BLaER1 treated with 17β-estradiol and CSF1 and Interleukin-3, amounts not matched to agents 10 nM and 100 nM (cell line): ENCODE results near the gene ARRB1.

ENCODE experiments used
- H3K27ac ChIP-seq, 11 experiments: shearing (Covaris generic); formaldehyde crosslinking; 2 replicates each; pipeline ENCODE4 v1.8.1; 2022
- H3K27me3 ChIP-seq, 11 experiments: shearing (Covaris generic); formaldehyde crosslinking; 2 replicates each; pipeline ENCODE4 v1.8.1; 2022
- H3K36me3 ChIP-seq, 11 experiments: shearing (Covaris generic); formaldehyde crosslinking; 2 replicates each; pipeline ENCODE4 v1.8.1; 2022
- H3K4me1 ChIP-seq, 10 experiments: shearing (Covaris generic); formaldehyde crosslinking; 2 replicates each; pipeline ENCODE4 v1.8.1; 2022
- H3K4me2 ChIP-seq, 11 experiments: shearing (Covaris generic); formaldehyde crosslinking; 2 replicates each; pipeline ENCODE4 v1.8.1; 2022
- H3K4me3 ChIP-seq, 10 experiments: shearing (Covaris generic); formaldehyde crosslinking; 2 replicates each; pipeline ENCODE4 v1.8.1; 2022
- H3K9ac ChIP-seq, 11 experiments: shearing (Covaris generic); formaldehyde crosslinking; 2 replicates each; pipeline ENCODE4 v1.8.1; 2022
- H3K9me3 ChIP-seq, 11 experiments: shearing (Covaris generic); formaldehyde crosslinking; replicated peaks in 1 of 11; 2 replicates each; pipeline ENCODE4 v1.8.1; 2022
- H4K20me1 ChIP-seq, 11 experiments: shearing (Covaris generic); formaldehyde crosslinking; 2 replicates each; pipeline ENCODE4 v1.8.1; 2022
- Cebpa-rat ChIP-seq, 11 experiments: shearing (Covaris generic); IDR thresholded peaks; 2 replicates each; pipeline ENCODE4 v1.8.1; 2022

Gene ARRB1

DNA sequence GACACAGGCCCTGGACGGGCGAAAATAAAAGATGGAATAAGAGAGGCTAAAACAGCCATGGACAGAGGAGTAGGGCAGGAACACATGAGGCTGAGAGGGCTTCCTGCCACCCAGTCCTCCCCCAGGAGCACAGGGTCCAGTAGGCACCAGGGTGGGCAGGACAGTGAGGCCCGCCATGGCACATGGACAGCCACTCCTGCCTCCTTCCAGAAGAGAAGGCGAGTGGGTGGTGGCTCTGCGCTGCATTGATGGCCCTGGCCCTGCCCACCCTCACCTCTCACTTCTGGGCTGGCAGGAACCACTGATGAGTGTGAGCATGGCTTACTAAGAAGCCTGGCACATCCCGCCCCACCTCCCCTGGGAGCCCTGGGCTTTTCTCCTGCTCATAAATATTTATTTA, 59.7 kb downstream of the ARRB1 start:
- Histone ChIP-seq H3K4me1 (peaks cover 58 to 72% (median 63%) of the 10 kb centered on the region in 10 experiments), H3K9me3 (no peaks in the 10 kb centered on the region), H3K9ac (peak overlapping the region in 2 of 11 experiments; percentile 7 to 19; a peak in 2 of 22 replicates), H4K20me1 (peaks cover 48 to 100% (median 98%) of the 10 kb centered on the region in 11 experiments), H3K27ac (peak overlapping the region in 1 of 11 experiments; percentile 4; a peak in 1 of 22 replicates), H3K4me2 (peak overlapping the region; percentile 16 to 59 (median 41); a peak in 20 of 22 replicates), H3K36me3 (peaks cover 25 to 98% (median 67%) of the 10 kb centered on the region in 11 experiments), H3K27me3 (no peaks in the 10 kb centered on the region), H3K4me3 (no peak overlapping the region)
- no peak for TF ChIP-seq Cebpa-rat (IDR thresholded peaks at IDR 0.05)

DNA sequence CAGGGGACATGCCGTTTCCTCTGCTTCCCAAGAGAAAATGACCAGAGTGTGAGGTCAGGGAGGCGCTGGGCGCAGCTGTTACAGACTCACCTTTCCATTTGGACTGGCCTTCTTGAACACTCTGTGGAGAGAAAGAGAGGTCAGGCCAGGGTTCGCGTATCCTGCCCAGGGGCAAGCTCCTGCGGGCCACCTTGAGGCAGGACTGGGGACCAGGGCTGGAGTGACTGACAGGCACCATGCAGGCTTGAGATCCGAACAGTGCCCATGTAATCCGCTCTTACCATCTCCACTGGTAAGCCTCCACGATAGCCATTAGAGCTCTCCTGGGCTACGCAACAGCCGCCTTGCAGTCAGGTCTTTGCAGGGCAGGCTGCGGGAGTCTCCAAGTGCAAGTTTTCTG, 61.5 kb downstream of the ARRB1 start:
- peak overlapping the region in 1 of 11 experiments; percentile 12; a peak in 2 of 22 replicates for H3K27ac ChIP-seq
- TF ChIP-seq Cebpa-rat (IDR thresholded peaks at IDR 0.05), result no peak
- peak overlapping the region in 7 of 11 experiments; percentile 5 to 34 (median 24); a peak in 5 of 22 replicates for H3K9ac ChIP-seq
- H3K4me1 ChIP-seq, result peaks cover 62 to 87% (median 76%) of the 10 kb centered on the region in 10 experiments
- H3K4me3 ChIP-seq, result no peak overlapping the region
- no peaks in the 10 kb centered on the region for H3K9me3 ChIP-seq
- no peaks in the 10 kb centered on the region for H3K27me3 ChIP-seq
- H3K36me3 ChIP-seq, result peaks cover 27 to 98% (median 68%) of the 10 kb centered on the region in 11 experiments
- H4K20me1 ChIP-seq, result peaks cover 48 to 100% (median 92%) of the 10 kb centered on the region in 11 experiments
- peak overlapping the region in 10 of 11 experiments; percentile 16 to 59 (median 46); a peak in 16 of 22 replicates for H3K4me2 ChIP-seq

DNA sequence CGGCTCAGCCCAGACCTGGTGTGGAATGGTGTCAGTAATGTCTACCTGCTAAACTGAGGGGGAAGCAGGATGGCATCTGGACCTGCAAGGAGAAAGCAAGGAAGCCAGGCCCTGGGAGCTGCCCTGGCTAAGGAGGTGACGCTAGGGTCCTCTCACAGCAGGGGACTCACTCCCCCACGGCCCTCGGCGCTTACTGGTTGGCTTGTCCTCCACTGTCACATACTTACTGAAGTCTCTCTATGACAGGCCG, 62.0 kb downstream of the ARRB1 start:
- H3K9ac ChIP-seq, result peak overlapping the region in 3 of 11 experiments; percentile 18 to 34 (median 25); a peak in 1 of 22 replicates
- H3K4me1 ChIP-seq, result peaks cover 62 to 91% (median 81%) of the 10 kb centered on the region in 10 experiments
- peaks cover 31 to 98% (median 68%) of the 10 kb centered on the region in 11 experiments for H3K36me3 ChIP-seq
- H3K4me2 ChIP-seq, result peak overlapping the region in 6 of 11 experiments; percentile 35 to 54 (median 44); a peak in 7 of 22 replicates
- H3K4me3 ChIP-seq, result no peak overlapping the region
- no peak overlapping the region for H3K27ac ChIP-seq
- peaks cover 48 to 100% (median 88%) of the 10 kb centered on the region in 11 experiments for H4K20me1 ChIP-seq
- no peaks in the 10 kb centered on the region for H3K27me3 ChIP-seq
- no peak for TF ChIP-seq Cebpa-rat (IDR thresholded peaks at IDR 0.05)
- no peaks in the 10 kb centered on the region for H3K9me3 ChIP-seq

DNA sequence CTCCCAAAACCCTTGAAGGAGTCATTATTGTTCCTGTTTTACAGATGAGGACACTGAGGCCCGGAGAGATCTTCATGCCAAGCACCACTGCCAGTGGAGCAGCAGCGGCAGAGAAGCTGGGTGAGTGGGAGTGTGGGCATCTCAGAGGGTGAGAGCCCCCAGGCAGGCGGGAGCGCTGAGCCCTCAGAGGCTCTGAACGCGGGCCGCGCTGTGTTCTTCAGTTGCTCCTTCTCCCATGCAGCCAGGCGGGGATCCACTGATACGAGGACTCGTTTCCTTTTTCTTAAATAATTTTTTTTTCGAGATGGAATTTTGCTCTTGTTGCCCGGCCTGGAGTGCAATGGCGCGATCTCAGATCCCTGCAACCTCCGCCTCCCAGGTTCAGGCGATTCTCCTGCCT, 63.9 kb downstream of the ARRB1 start:
- TF ChIP-seq Cebpa-rat (IDR thresholded peaks at IDR 0.05), result no peak
- Histone ChIP-seq H4K20me1 (peaks cover 36 to 100% (median 78%) of the 10 kb centered on the region in 11 experiments), H3K9me3 (no peaks in the 10 kb centered on the region), H3K4me1 (peaks cover 45 to 94% (median 82%) of the 10 kb centered on the region in 10 experiments), H3K9ac (peak overlapping the region in 6 of 11 experiments; percentile 24 to 57 (median 46); a peak in 7 of 22 replicates), H3K27me3 (no peaks in the 10 kb centered on the region), H3K36me3 (peaks cover 40 to 98% (median 73%) of the 10 kb centered on the region in 11 experiments), H3K4me2 (peak overlapping the region in 9 of 11 experiments; percentile 18 to 82 (median 72); a peak in 17 of 22 replicates), H3K4me3 (no peak overlapping the region), H3K27ac (peak overlapping the region in 3 of 11 experiments; percentile 28 to 52 (median 48); a peak in 5 of 22 replicates)

DNA sequence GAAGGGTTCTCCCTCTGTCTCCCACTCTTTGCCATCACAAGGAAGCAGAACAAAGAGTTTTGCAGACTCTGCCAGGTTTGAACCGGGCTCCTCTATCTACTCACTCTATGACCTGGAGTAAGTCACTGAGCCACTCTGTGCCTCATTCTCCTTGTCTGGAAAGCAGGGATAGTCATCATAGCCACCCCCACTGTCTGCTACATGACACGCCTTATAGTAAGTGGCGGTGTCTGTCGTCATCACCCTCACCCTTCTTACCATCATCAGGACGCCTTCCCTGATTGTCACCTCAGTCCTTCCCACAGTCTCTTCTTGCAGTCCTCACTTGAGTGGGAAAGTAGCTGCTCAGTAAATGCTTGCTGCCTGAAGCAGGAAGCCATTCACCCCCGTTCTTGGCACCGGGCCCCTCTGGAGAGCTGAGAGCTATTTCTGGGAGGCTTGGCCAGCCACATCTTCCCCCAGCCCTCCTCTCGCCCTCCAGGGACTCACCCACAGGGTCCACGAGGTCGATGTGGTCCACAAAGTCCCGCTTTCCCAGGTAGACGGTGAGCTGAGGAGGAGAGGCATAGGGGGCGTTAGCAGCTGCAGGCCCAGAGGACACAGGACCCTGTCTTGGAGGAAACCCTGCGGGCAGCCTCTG, 64.5 kb downstream of the ARRB1 start:
- H3K36me3 ChIP-seq, result peaks cover 47 to 98% (median 79%) of the 10 kb centered on the region in 11 experiments
- peaks cover 39 to 94% (median 75%) of the 10 kb centered on the region in 10 experiments for H3K4me1 ChIP-seq
- no peak for TF ChIP-seq Cebpa-rat (IDR thresholded peaks at IDR 0.05)
- H4K20me1 ChIP-seq, result peaks cover 31 to 100% (median 76%) of the 10 kb centered on the region in 11 experiments
- H3K9me3 ChIP-seq, result no peaks in the 10 kb centered on the region
- no peak overlapping the region for H3K4me3 ChIP-seq
- H3K27me3 ChIP-seq, result no peaks in the 10 kb centered on the region
- H3K4me2 ChIP-seq, result peak overlapping the region in 9 of 11 experiments; percentile 18 to 82 (median 72); a peak in 17 of 22 replicates
- H3K9ac ChIP-seq, result peak overlapping the region in 7 of 11 experiments; percentile 5 to 57 (median 42); a peak in 10 of 22 replicates
- H3K27ac ChIP-seq, result peak overlapping the region in 5 of 11 experiments; percentile 28 to 52 (median 45); a peak in 8 of 22 replicates

DNA sequence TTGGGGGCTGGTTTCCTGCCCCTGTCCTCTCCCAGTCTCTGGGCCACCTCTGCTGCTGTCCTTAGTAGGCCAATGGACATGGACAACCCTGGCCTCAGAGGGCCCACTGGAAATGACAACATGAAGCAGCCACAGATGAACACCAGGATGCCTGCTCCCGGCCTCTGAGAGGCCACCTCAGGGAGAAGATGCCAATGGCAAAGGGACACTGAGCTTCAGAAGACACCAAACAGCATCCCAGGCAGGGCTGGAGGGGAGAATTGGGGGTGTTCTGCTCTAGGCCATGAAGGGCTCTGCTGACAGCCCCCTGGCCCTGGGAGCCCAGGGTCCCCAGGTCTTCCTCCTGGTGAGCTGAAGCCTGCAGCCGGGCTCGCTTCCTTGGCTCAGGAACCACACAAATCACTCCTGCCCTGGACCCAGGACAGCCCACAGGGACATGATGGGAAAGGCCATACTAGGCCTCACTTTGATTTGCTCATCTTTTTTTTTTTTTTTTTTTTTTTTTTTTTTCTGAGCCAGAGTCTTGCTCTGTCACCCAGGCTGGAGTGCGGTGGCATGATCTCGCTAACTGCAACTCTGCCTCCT, 65.6 kb downstream of the ARRB1 start:
- no peaks in the 10 kb centered on the region for H3K9me3 ChIP-seq
- peak overlapping the region in 3 of 11 experiments; percentile 74 to 82 (median 78); a peak in 3 of 22 replicates for H3K4me2 ChIP-seq
- H3K27ac ChIP-seq, result no peak overlapping the region
- no peaks in the 10 kb centered on the region for H3K27me3 ChIP-seq
- H3K9ac ChIP-seq, result peak overlapping the region in 1 of 11 experiments; percentile 3; a peak in 1 of 22 replicates
- no peak overlapping the region for H3K4me3 ChIP-seq
- peaks cover 29 to 89% (median 69%) of the 10 kb centered on the region in 10 experiments for H3K4me1 ChIP-seq
- peaks cover 21 to 100% (median 72%) of the 10 kb centered on the region in 11 experiments; a peak in 21 of 22 replicates for H4K20me1 ChIP-seq
- H3K36me3 ChIP-seq, result peaks cover 57 to 100% (median 90%) of the 10 kb centered on the region in 11 experiments
- no peak for TF ChIP-seq Cebpa-rat (IDR thresholded peaks at IDR 0.05)

DNA sequence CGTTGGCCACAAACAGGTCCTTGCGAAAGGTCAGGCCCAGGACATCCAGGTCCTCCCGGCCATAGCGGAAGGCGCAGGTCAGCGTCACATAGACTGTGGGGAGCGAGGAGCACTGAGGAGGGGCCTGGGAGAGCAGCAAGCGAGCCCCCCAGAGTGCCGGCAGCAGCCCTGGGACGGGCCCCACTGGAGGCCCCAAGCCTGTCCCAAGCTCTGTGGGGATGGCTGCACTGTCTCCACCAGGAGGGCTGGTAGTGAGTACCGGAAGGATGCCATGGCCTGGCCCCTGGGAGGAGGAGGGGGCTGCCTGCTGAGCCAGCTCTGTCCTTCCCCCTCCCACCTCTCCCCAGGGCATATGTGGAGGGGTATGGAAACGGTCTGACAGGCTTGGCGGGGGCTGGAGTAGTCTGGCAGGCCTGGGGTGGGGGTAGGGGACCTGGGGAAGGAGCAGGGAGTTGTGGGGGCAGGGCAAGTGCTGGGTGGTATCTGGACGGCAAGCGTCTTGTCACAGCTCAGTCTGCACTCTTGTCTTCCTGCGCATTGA, 68.0 kb downstream of the ARRB1 start:
- Histone ChIP-seq H3K27ac (peak overlapping the region in 5 of 11 experiments; percentile 18 to 48 (median 31); a peak in 7 of 22 replicates), H3K9me3 (no peaks in the 10 kb centered on the region), H3K27me3 (no peaks in the 10 kb centered on the region), H3K36me3 (peaks cover 65 to 100% (median 91%) of the 10 kb centered on the region in 11 experiments), H3K9ac (peak overlapping the region in 7 of 11 experiments; percentile 21 to 62 (median 57); a peak in 11 of 22 replicates), H3K4me1 (peaks cover 16 to 83% (median 69%) of the 10 kb centered on the region in 10 experiments; a peak in 16 of 20 replicates), H3K4me2 (peak overlapping the region in 8 of 11 experiments; percentile 0 to 74 (median 66); a peak in 14 of 22 replicates), H3K4me3 (no peak overlapping the region), H4K20me1 (peaks cover 5 to 100% (median 55%) of the 10 kb centered on the region in 11 experiments; a peak in 20 of 22 replicates)
- TF ChIP-seq Cebpa-rat (IDR thresholded peaks at IDR 0.05), result no peak

DNA sequence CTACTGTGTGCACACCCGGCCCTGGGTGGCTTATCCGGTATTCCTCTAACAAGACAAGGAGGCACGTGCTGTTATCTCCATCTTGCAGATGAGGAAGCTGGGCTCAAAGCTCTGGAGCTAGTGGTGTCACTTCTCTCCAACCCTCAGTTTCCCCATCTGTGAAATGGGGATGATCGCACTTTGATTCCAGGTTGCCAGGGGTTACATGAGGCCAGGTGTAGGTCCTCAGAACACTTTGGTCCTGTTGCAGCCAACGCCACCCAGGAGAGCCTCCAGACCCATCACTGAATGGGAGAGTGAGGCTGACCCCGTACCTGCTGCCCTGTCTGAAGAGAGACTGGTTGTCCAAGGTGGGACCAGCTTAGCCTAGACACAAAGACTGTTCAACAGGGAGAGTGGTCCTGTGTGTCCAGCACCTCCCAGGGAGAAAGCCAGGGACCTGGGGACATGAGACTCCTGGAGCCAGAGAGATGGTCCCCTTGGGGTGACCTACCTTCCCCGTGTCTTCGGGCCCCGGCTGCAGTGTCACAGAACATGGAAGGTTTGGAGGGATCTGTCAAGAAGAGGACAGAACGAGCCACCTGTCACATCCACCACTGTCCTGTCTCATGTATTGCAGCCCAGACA, 69.9 kb downstream of the ARRB1 start:
- H3K4me2 ChIP-seq, result no peak overlapping the region
- H3K36me3 ChIP-seq, result peaks cover 72 to 100% (median 91%) of the 10 kb centered on the region in 11 experiments
- peak overlapping the region in 1 of 11 experiments; percentile 16; a peak in 2 of 22 replicates for H3K9ac ChIP-seq
- TF ChIP-seq Cebpa-rat (IDR thresholded peaks at IDR 0.05), result no peak
- H3K9me3 ChIP-seq, result no peaks in the 10 kb centered on the region
- peaks cover 0 to 99% (median 40%) of the 10 kb centered on the region in 11 experiments; a peak in 20 of 22 replicates for H4K20me1 ChIP-seq
- 0 out of 22 replicates have a peak overlapping the region, but pooled peaks of 1 of the 11 experiments have one; percentile 33 for H3K27ac ChIP-seq
- no peak overlapping the region for H3K4me3 ChIP-seq
- H3K4me1 ChIP-seq, result peaks cover 12 to 81% (median 66%) of the 10 kb centered on the region in 10 experiments
- no peaks in the 10 kb centered on the region for H3K27me3 ChIP-seq
